Rectal smooth muscle tissue (tissue), 1 donor: ENCODE measurements around the gene ZSWIM3.
A peak's percentile ranks its signal among the peaks of the same experiment; 100 is the strongest.

Source experiments
- H3K27ac ChIP-seq: one replicate; pipeline ENCODE4 v1.7.0; 2013; ENCODE audit warnings: low read depth, low read length, inconsistent platforms
- H3K27me3 ChIP-seq: one replicate; pipeline ENCODE4 v1.7.0; 2013; ENCODE audit warnings: low read length; ENCODE audit not compliant: control insufficient read depth, insufficient read depth
- H3K36me3 ChIP-seq: one replicate; pipeline ENCODE4 v1.7.0; 2013; ENCODE audit warnings: low read length; ENCODE audit not compliant: control insufficient read depth, insufficient read depth
- H3K4me1 ChIP-seq: one replicate; pipeline ENCODE4 v1.7.0; 2013; ENCODE audit warnings: low read length; ENCODE audit not compliant: control insufficient read depth, insufficient read depth
- H3K4me3 ChIP-seq: one replicate; pipeline ENCODE4 v1.7.0; 2013; ENCODE audit warnings: low read length
- H3K9ac ChIP-seq: one replicate; pipeline ENCODE4 v1.7.0; 2013; ENCODE audit warnings: low read length

The ZSWIM3 gene

GRCh38 chr20:45851501-45851900, 5.9 kb upstream of the ZSWIM3 start:
- no peaks in the 10 kb centered on the region for H3K27me3 ChIP-seq
- H3K27ac ChIP-seq, result no peak overlapping the region
- no peak overlapping the region for H3K4me3 ChIP-seq
- peaks cover 14% of the 10 kb centered on the region for H3K4me1 ChIP-seq
- peaks cover 4% of the 10 kb centered on the region for H3K36me3 ChIP-seq
- no peak overlapping the region for H3K9ac ChIP-seq

GRCh38 chr20:45852326-45852725, 5.1 kb upstream of the ZSWIM3 start:
- peaks cover 14% of the 10 kb centered on the region for H3K4me1 ChIP-seq
- peaks cover 4% of the 10 kb centered on the region for H3K36me3 ChIP-seq
- H3K27me3 ChIP-seq, result no peaks in the 10 kb centered on the region
- no peak overlapping the region for H3K4me3 ChIP-seq
- no peak overlapping the region for H3K9ac ChIP-seq
- no peak overlapping the region for H3K27ac ChIP-seq

GRCh38 chr20:45853484-45853883, 3.9 kb upstream of the ZSWIM3 start:
- H3K27me3 ChIP-seq, result no peaks in the 10 kb centered on the region
- no peak overlapping the region for H3K9ac ChIP-seq
- H3K36me3 ChIP-seq, result peaks cover 1% of the 10 kb centered on the region
- peaks cover 19% of the 10 kb centered on the region for H3K4me1 ChIP-seq
- H3K27ac ChIP-seq, result no peak overlapping the region
- no peak overlapping the region for H3K4me3 ChIP-seq

GRCh38 chr20:45857882-45858216, 435 bp downstream of the ZSWIM3 start:
- Histone ChIP-seq H3K4me3 (peak overlapping the region; percentile 96), H3K36me3 (no peaks in the 10 kb centered on the region), H3K27me3 (no peaks in the 10 kb centered on the region), H3K4me1 (peaks cover 20% of the 10 kb centered on the region), H3K9ac (peak overlapping the region; percentile 59), H3K27ac (peak overlapping the region; percentile 88)

GRCh38 chr20:45859916-45860315, 2.5 kb downstream of the ZSWIM3 start:
- Histone ChIP-seq H3K4me1 (peaks cover 19% of the 10 kb centered on the region), H3K36me3 (no peaks in the 10 kb centered on the region), H3K4me3 (no peak overlapping the region), H3K27ac (no peak overlapping the region), H3K27me3 (no peaks in the 10 kb centered on the region), H3K9ac (no peak overlapping the region)

- Histone ChIP-seq H3K4me3 (no peak overlapping the region), H3K9ac (no peak overlapping the region), H3K4me1 (peaks cover 14% of the 10 kb centered on the region), H3K27me3 (no peaks in the 10 kb centered on the region), H3K36me3 (no peaks in the 10 kb centered on the region), H3K27ac (no peak overlapping the region)
Measured at GRCh38 chr20:45860560-45861220, 3.3 kb downstream of the ZSWIM3 start.

GRCh38 chr20:45861221-45862075, 4.0 kb downstream of the ZSWIM3 start:
- H3K4me1 ChIP-seq, result peaks cover 6% of the 10 kb centered on the region
- H3K27me3 ChIP-seq, result no peaks in the 10 kb centered on the region
- no peaks in the 10 kb centered on the region for H3K36me3 ChIP-seq
- H3K9ac ChIP-seq, result no peak overlapping the region
- no peak overlapping the region for H3K4me3 ChIP-seq
- no peak overlapping the region for H3K27ac ChIP-seq

GRCh38 chr20:45863543-45864470, 6.4 kb downstream of the ZSWIM3 start:
- Histone ChIP-seq H3K27me3 (no peaks in the 10 kb centered on the region), H3K36me3 (no peaks in the 10 kb centered on the region), H3K27ac (no peak overlapping the region), H3K9ac (no peak overlapping the region), H3K4me1 (no peaks in the 10 kb centered on the region), H3K4me3 (no peak overlapping the region)

GRCh38 chr20:45866454-45866853, 9.0 kb downstream of the ZSWIM3 start:
- Histone ChIP-seq H3K9ac (no peak overlapping the region), H3K27me3 (no peaks in the 10 kb centered on the region), H3K4me1 (no peaks in the 10 kb centered on the region), H3K27ac (no peak overlapping the region), H3K36me3 (no peaks in the 10 kb centered on the region), H3K4me3 (no peak overlapping the region)

- no peaks in the 10 kb centered on the region for H3K36me3 ChIP-seq
- no peaks in the 10 kb centered on the region for H3K27me3 ChIP-seq
- H3K4me3 ChIP-seq, result no peak overlapping the region
- no peaks in the 10 kb centered on the region for H3K4me1 ChIP-seq
- H3K9ac ChIP-seq, result no peak overlapping the region
- peak overlapping the region; percentile 32 for H3K27ac ChIP-seq
Measured at GRCh38 chr20:45867136-45867818, 9.9 kb downstream of the ZSWIM3 start.

- Histone ChIP-seq H3K4me3 (no peak overlapping the region), H3K9ac (no peak overlapping the region), H3K27ac (peak overlapping the region; percentile 32), H3K27me3 (no peaks in the 10 kb centered on the region), H3K36me3 (no peaks in the 10 kb centered on the region), H3K4me1 (no peaks in the 10 kb centered on the region)
Measured at GRCh38 chr20:45867819-45868176, 10.4 kb downstream of the ZSWIM3 start.

GRCh38 chr20:45872626-45873025, 15.2 kb downstream of the ZSWIM3 start:
- H3K4me1 ChIP-seq, result no peaks in the 10 kb centered on the region
- H3K27ac ChIP-seq, result no peak overlapping the region
- no peak overlapping the region for H3K9ac ChIP-seq
- H3K36me3 ChIP-seq, result peaks cover 3% of the 10 kb centered on the region
- no peak overlapping the region for H3K4me3 ChIP-seq
- H3K27me3 ChIP-seq, result no peaks in the 10 kb centered on the region
